IMR-90 (cell line): ENCODE data around the gene RAD51B. TPM values are rescaled to one million over a fixed set of nuclear protein-coding genes. Genes with fewer than 3 reads are reported as not detected.
A peak's percentile ranks its signal among the peaks of the same experiment; 100 is the strongest.

ENCODE experiments used
- ATAC-seq: fragments of 200-7000 bp; cut with Tn5 transposase; 2 replicates; pipeline ENCODE4 v1.9.1; 2020; ENCODE audit warnings: low read depth, mild to moderate bottlenecking, moderate library complexity
- BruUV-seq: library from RNA; stranded (reverse); fragments of 400-500 nt; replicated peaks from 2 replicates; lab custom pipeline; 2021; lab: Mats Ljungman, UMichigan
- CTCF ChIA-PET: fragments of 300-600 bp; formaldehyde crosslinking; extraction: SDS; loops from one replicate; lab custom pipeline; 2021; ENCODE audit warnings: antibody characterized with exemption; lab: Yijun Ruan, JAX
- POLR2A ChIA-PET: fragments of 300-600 bp; sonication (Branson Sonifier 250); formaldehyde crosslinking; loops from one replicate; lab custom pipeline; 2022; ENCODE audit warnings: antibody characterized with exemption; ENCODE audit not compliant: unreplicated experiment; lab: Charles Lee
- DNase-seq: peaks from one replicate; pipeline ENCODE4 v3.0.0; 2013
- H2AFZ ChIP-seq: replicated peaks from 2 replicates; pipeline ENCODE3; 2013; ENCODE audit warnings: low read length, mild to moderate bottlenecking; ENCODE audit not compliant: poor library complexity
- H2AK5ac ChIP-seq: 2 replicates; pipeline ENCODE4 v1.6.1; 2013; ENCODE audit warnings: low read depth, low read length, inconsistent platforms
- H2AK9ac ChIP-seq: replicated peaks from 2 replicates; pipeline ENCODE3; 2013; ENCODE audit warnings: mild to moderate bottlenecking, low read depth, low read length, moderate library complexity; ENCODE audit not compliant: poor library complexity
- H2BK120ac ChIP-seq: 2 replicates; pipeline ENCODE4 v1.6.1; 2013; ENCODE audit warnings: low read depth, low read length, inconsistent platforms
- H2BK15ac ChIP-seq: 3 replicates; pipeline ENCODE4 v1.6.1; 2013; ENCODE audit warnings: low read depth, low read length, inconsistent platforms
- H2BK20ac ChIP-seq: 2 replicates; pipeline ENCODE4 v1.6.1; 2013; ENCODE audit warnings: low read depth, mild to moderate bottlenecking, inconsistent platforms, low read length, moderate library complexity
- H2BK5ac ChIP-seq: 2 replicates; pipeline ENCODE4 v1.6.1; 2013; ENCODE audit warnings: mild to moderate bottlenecking, low read depth, low read length, inconsistent platforms; ENCODE audit not compliant: poor library complexity, severe bottlenecking
- H3K14ac ChIP-seq: replicated peaks from 2 replicates; pipeline ENCODE4 v1.6.1; 2013; ENCODE audit warnings: low read depth, low read length, inconsistent platforms
- H3K18ac ChIP-seq: 2 replicates; pipeline ENCODE4 v1.6.1; 2013; ENCODE audit warnings: low read depth, low read length, control low read depth
- H3K23ac ChIP-seq: 2 replicates; pipeline ENCODE4 v1.6.1; 2013; ENCODE audit warnings: low read depth, low read length, inconsistent platforms
- H3K27ac ChIP-seq: 2 replicates; pipeline ENCODE4 v1.5.1; 2013; ENCODE audit warnings: mild to moderate bottlenecking, control low read depth, low read length; ENCODE audit not compliant: insufficient read depth
- H3K27me3 ChIP-seq: 2 replicates; pipeline ENCODE4 v1.6.1; 2013; ENCODE audit warnings: low read length; ENCODE audit not compliant: control insufficient read depth, insufficient read depth
- H3K36me3 ChIP-seq: 2 replicates; pipeline ENCODE4 v1.6.1; 2013; ENCODE audit warnings: low read length, mixed read lengths; ENCODE audit not compliant: control insufficient read depth, insufficient read depth
- H3K4ac ChIP-seq: 2 replicates; pipeline ENCODE4 v1.6.1; 2013; ENCODE audit warnings: low read depth, low read length, inconsistent platforms
- H3K4me1 ChIP-seq: 2 replicates; pipeline ENCODE4 v1.6.1; 2013; ENCODE audit warnings: low read length, mixed read lengths; ENCODE audit not compliant: control insufficient read depth, insufficient read depth
- H3K4me2 ChIP-seq: 2 replicates; pipeline ENCODE4 v1.6.1; 2013; ENCODE audit warnings: low read depth, mild to moderate bottlenecking, control low read depth, low read length, moderate library complexity
- H3K4me3 ChIP-seq: 2 replicates; pipeline ENCODE4 v1.5.1; 2013; ENCODE audit warnings: low read depth, mild to moderate bottlenecking, control low read depth, low read length, moderate library complexity; ENCODE audit not compliant: insufficient read depth
- H3K56ac ChIP-seq: 2 replicates; pipeline ENCODE4 v1.6.1; 2013; ENCODE audit warnings: low read length, inconsistent platforms; ENCODE audit not compliant: insufficient read depth; ENCODE audit errors: extremely low read depth
- H3K79me1 ChIP-seq, 2 experiments: 2 replicates each; pipeline ENCODE4 v1.6.1; 2013; ENCODE audit warnings: low read length in 2 of 2, inconsistent platforms in 1 of 2, low read depth in 1 of 2
- H3K9ac ChIP-seq: 2 replicates; pipeline ENCODE4 v1.6.1; 2013; ENCODE audit warnings: low read depth, low read length, control low read depth
- H3K9me1 ChIP-seq: 2 replicates; pipeline ENCODE4 v1.6.1; 2013; ENCODE audit warnings: low read length, inconsistent platforms; ENCODE audit not compliant: insufficient read depth
- H3K9me3 ChIP-seq: 2 replicates; pipeline ENCODE4 v1.6.1; 2013; ENCODE audit warnings: low read length; ENCODE audit not compliant: control insufficient read depth, insufficient read depth
- H4K20me1 ChIP-seq: 2 replicates; pipeline ENCODE4 v1.6.1; 2013; ENCODE audit warnings: low read length, inconsistent platforms; ENCODE audit not compliant: insufficient read depth
- H4K5ac ChIP-seq: 2 replicates; pipeline ENCODE4 v1.6.1; 2013; ENCODE audit warnings: mild to moderate bottlenecking, low read depth, low read length, control low read depth
- H4K8ac ChIP-seq, 2 experiments: 2 replicates each; pipeline ENCODE4 v1.6.1; 2013; ENCODE audit warnings: low read depth in 2 of 2, low read length in 2 of 2, control low read depth in 1 of 2, inconsistent platforms in 1 of 2
- H4K91ac ChIP-seq: 2 replicates; pipeline ENCODE4 v1.6.1; 2013; ENCODE audit warnings: low read depth, low read length, inconsistent platforms; ENCODE audit not compliant: insufficient read depth
- BHLHE40 ChIP-seq: fragments of 150-350 bp; IDR thresholded peaks from 2 replicates; pipeline ENCODE4 v1.6.1; 2016; ENCODE audit warnings: mild to moderate bottlenecking, low read depth, low read length
- CEBPB ChIP-seq: IDR thresholded peaks from 2 replicates; pipeline ENCODE4 v1.6.1; 2012; ENCODE audit warnings: low read depth, low read length, improper control_type of control experiment
- FOS ChIP-seq: fragments of 150-350 bp; IDR thresholded peaks from 2 replicates; pipeline ENCODE4 v1.6.1; 2016; ENCODE audit warnings: low read depth, low read length
- MAFK ChIP-seq: IDR thresholded peaks from 2 replicates; pipeline ENCODE4 v1.6.1; 2012; ENCODE audit warnings: low read depth, low read length, improper control_type of control experiment
- MAZ ChIP-seq: IDR thresholded peaks from 2 replicates; pipeline ENCODE4 v1.6.1; 2012; ENCODE audit warnings: low read depth, mild to moderate bottlenecking, low read length, improper control_type of control experiment, moderate library complexity, borderline replicate concordance
- MXI1 ChIP-seq: IDR thresholded peaks from 2 replicates; pipeline ENCODE4 v1.6.1; 2012; ENCODE audit warnings: low read depth, mild to moderate bottlenecking, low read length, moderate library complexity, borderline replicate concordance
- NFE2L2 ChIP-seq: fragments of 150-350 bp; IDR thresholded peaks from 2 replicates; pipeline ENCODE4 v1.6.1; 2016; ENCODE audit warnings: low read depth, mild to moderate bottlenecking, low read length
- POLR2A ChIP-seq: IDR thresholded peaks from 2 replicates; pipeline ENCODE4 v1.6.1; 2012; ENCODE audit warnings: mild to moderate bottlenecking, low read depth, low read length
- RAD21 ChIP-seq: IDR thresholded peaks from 2 replicates; pipeline ENCODE4 v1.6.1; 2012; ENCODE audit warnings: low read length, improper control_type of control experiment
- RCOR1 ChIP-seq: IDR thresholded peaks from 2 replicates; pipeline ENCODE4 v1.6.1; 2012; ENCODE audit warnings: mild to moderate bottlenecking, low read length, improper control_type of control experiment; ENCODE audit not compliant: insufficient replicate concordance
- RFX5 ChIP-seq: IDR thresholded peaks from 2 replicates; pipeline ENCODE4 v1.8.0; 2012; ENCODE audit warnings: low read depth, mild to moderate bottlenecking, low read length, moderate library complexity
- SMC3 ChIP-seq: fragments of 150-350 bp; IDR thresholded peaks from 2 replicates; pipeline ENCODE4 v1.6.1; 2016; ENCODE audit warnings: low read depth, mild to moderate bottlenecking, antibody characterized with exemption, low read length, moderate library complexity
- WGBS, 2 experiments: methylation state at CpG; one replicate each; pipeline versions ENCODE4 v1.1.5 to v1.1.7; 2013; ENCODE audit warnings: missing lambda C conversion rate in 2 of 2; ENCODE audit not compliant: insufficient read length in 1 of 2; ENCODE audit errors: extremely low coverage in 2 of 2; 5-methylcytosine and 5-hydroxymethylcytosine counted together
- dilution Hi-C: fragments of 300-500 bp; cut with HindIII; formaldehyde crosslinking; loops from one replicate; pipeline ENCODE4 v1.14.3; 2018; ENCODE audit warnings: low sequenced_read_pairs; ENCODE audit not compliant: unreplicated experiment
- in situ Hi-C: fragments of 300-500 bp; cut with MboI; formaldehyde crosslinking; loops from 3 replicates; pipeline ENCODE4 v1.14.3; 2019; ENCODE audit warnings: low sequenced_read_pairs, inconsistent platforms, mixed read lengths
- intact Hi-C: fragments of 100-400 bp; cut with micrococcal nuclease; formaldehyde crosslinking; loops from 2 replicates; pipeline ENCODE4 v1.10.0; 2022
- polyA plus RNA-seq, 3 experiments: library from polyadenylated mRNA; depleted of rRNA; stranded (reverse); fragments of >200 nt; gene quantifications; 2 replicates each; pipeline ENCODE4 v1.2.3, GENCODE V29; 2012; ENCODE audit warnings: low replicate concordance in 1 of 3
- total RNA-seq: library from RNA; depleted of rRNA; stranded (reverse); fragments of >200 nt; gene quantifications from 2 replicates; pipeline ENCODE4 v1.2.3, GENCODE V29; 2012
- TF ChIP-seq, protein P1 (sequence below): fragments of 150-350 bp; IDR thresholded peaks from 2 replicates; pipeline ENCODE4 v1.6.1; 2017; ENCODE audit warnings: mild to moderate bottlenecking, antibody characterized with exemption, low read length, low read depth
- TF ChIP-seq, protein P2 (sequence below): fragments of 150-350 bp; IDR thresholded peaks from 2 replicates; pipeline ENCODE4 v1.6.1; 2016; ENCODE audit warnings: low read depth, mild to moderate bottlenecking, low read length, moderate library complexity, borderline replicate concordance
- TF ChIP-seq, protein P3 (sequence below): conservative IDR thresholded peaks from 2 replicates; pipeline ENCODE4 v1.5.1; 2012; ENCODE audit warnings: mild to moderate bottlenecking, low read depth, low read length, improper control_type of control experiment

The RAD51B gene
- total and polyA plus RNA-seq, 2 of the 4 experiments (the other 2 are of a cell fraction) = 5.1 to 18.8 TPM

DNA sequence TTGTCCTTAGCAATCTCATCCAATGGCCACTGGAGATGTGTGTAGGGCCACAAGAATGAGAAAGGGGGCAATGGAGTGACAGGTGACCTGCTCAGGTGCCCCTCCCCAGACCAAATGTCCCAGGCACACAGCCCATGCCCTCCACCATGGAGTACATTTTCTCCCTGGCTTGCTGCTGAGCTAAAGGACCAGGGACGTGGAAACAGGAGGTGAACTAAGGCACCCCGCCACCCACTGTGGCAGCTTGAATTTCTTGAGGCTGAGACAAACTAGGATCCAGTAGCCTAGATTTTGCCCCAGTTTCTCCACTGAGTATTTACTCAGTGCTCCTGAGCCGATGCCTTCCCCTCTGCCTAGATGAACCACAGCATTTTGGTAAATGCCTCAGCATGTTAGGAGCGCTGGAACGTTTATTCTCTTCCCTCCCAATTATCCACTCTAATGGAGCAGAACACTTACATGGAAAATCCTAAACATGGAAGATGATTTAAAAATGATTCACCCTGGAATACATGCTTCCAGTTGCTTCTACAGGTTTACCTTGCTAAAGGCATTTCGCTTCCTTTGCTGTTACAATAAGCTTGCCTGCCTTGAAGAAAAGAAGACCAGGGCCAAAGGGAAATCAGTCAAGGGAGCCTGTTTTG lies 775.3 kb downstream of the RAD51B start:
- Histone ChIP-seq H3K4me3 (no peak overlapping the region), H4K20me1 (no peaks in the 10 kb centered on the region; the same call in 1 of the 2 replicates), H4K5ac (peak overlapping the region; percentile 63), H3K4me2 (no peak overlapping the region), H4K91ac (peak overlapping the region; percentile 77), H2AK5ac (peak overlapping the region; percentile 95), H3K27me3 (no peaks in the 10 kb centered on the region), H2AFZ (peak overlapping the region; percentile 46), H3K9me1 (peaks cover 34% of the 10 kb centered on the region), H2BK120ac (peak overlapping the region; percentile 90), H2BK20ac (peak overlapping the region; percentile 85), H3K36me3 (no peaks in the 10 kb centered on the region), H3K4me1 (peaks cover 34% of the 10 kb centered on the region), H2BK15ac (peak overlapping the region; percentile 99), H2BK5ac (peak overlapping the region; percentile 37), H4K8ac (peak overlapping the region; percentile 41 to 73; a peak in 3 of 4 replicates), H2AK9ac (peak overlapping the region; percentile 6), H3K4ac (peak overlapping the region; percentile 94), H3K18ac (peak overlapping the region; percentile 84), H3K9me3 (no peaks in the 10 kb centered on the region), H3K14ac (peak overlapping the region; percentile 79), H3K56ac (no peak overlapping the region), H3K9ac (no peak overlapping the region), H3K79me1 (no peaks in the 10 kb centered on the region; a peak in 1 of 4 replicates), H3K27ac (no peak overlapping the region), H3K23ac (peak overlapping the region; percentile 72)
- intact Hi-C loops = loop anchor here (5.0 kb wide), 2 partner anchors 192 to 348 kb away; no protein-coding TSS in a partner anchor
- BruUV-seq = no TSS peak
- 93% methylated on average over 3 of the region's 6 CpGs; no CpG with 5 or more reads in 1 of the 2 experiments for WGBS, 2 experiments
- POLR2A ChIA-PET = no interaction called here
- CTCF ChIA-PET = no interaction called here
- dilution Hi-C loops = no loop called here
- no peak for ATAC-seq
- TF ChIP-seq MAZ (no peak), SMC3 (no peak), RFX5 (no peak), NFE2L2 (no peak), POLR2A (no peak), RAD21 (no peak), CEBPB (no peak), MAFK (no peak), FOS (no peak), RCOR1 (no peak), MXI1 (no peak), BHLHE40 (no peak)
- TF ChIP-seq, protein P1, sequence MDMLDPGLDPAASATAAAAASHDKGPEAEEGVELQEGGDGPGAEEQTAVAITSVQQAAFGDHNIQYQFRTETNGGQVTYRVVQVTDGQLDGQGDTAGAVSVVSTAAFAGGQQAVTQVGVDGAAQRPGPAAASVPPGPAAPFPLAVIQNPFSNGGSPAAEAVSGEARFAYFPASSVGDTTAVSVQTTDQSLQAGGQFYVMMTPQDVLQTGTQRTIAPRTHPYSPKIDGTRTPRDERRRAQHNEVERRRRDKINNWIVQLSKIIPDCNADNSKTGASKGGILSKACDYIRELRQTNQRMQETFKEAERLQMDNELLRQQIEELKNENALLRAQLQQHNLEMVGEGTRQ = no peak
- TF ChIP-seq, protein P2, sequence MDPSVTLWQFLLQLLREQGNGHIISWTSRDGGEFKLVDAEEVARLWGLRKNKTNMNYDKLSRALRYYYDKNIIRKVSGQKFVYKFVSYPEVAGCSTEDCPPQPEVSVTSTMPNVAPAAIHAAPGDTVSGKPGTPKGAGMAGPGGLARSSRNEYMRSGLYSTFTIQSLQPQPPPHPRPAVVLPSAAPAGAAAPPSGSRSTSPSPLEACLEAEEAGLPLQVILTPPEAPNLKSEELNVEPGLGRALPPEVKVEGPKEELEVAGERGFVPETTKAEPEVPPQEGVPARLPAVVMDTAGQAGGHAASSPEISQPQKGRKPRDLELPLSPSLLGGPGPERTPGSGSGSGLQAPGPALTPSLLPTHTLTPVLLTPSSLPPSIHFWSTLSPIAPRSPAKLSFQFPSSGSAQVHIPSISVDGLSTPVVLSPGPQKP = no peak
- TF ChIP-seq, protein P3, sequence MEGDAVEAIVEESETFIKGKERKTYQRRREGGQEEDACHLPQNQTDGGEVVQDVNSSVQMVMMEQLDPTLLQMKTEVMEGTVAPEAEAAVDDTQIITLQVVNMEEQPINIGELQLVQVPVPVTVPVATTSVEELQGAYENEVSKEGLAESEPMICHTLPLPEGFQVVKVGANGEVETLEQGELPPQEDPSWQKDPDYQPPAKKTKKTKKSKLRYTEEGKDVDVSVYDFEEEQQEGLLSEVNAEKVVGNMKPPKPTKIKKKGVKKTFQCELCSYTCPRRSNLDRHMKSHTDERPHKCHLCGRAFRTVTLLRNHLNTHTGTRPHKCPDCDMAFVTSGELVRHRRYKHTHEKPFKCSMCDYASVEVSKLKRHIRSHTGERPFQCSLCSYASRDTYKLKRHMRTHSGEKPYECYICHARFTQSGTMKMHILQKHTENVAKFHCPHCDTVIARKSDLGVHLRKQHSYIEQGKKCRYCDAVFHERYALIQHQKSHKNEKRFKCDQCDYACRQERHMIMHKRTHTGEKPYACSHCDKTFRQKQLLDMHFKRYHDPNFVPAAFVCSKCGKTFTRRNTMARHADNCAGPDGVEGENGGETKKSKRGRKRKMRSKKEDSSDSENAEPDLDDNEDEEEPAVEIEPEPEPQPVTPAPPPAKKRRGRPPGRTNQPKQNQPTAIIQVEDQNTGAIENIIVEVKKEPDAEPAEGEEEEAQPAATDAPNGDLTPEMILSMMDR = no peak
- DNase-seq = no peak
- in situ Hi-C loops = no loop called here
